GM18951 (cell line): ENCODE data around the gene STAG3.

Source experiments
- POLR2A ChIP-seq: IDR thresholded peaks from 4 replicates; pipeline ENCODE4 v1.6.1; 2011; ENCODE audit warnings: mild to moderate bottlenecking; ENCODE audit not compliant: insufficient read length, insufficient read depth; ENCODE audit errors: extremely low read depth
- in situ Hi-C: fragments of 300-500 bp; cut with MboI; formaldehyde crosslinking; loops from one replicate; pipeline ENCODE4 v1.12.0; 2022; ENCODE audit warnings: low sequenced_read_pairs, mixed read lengths, inconsistent platforms; ENCODE audit not compliant: unreplicated experiment

STAG3 gene

DNA sequence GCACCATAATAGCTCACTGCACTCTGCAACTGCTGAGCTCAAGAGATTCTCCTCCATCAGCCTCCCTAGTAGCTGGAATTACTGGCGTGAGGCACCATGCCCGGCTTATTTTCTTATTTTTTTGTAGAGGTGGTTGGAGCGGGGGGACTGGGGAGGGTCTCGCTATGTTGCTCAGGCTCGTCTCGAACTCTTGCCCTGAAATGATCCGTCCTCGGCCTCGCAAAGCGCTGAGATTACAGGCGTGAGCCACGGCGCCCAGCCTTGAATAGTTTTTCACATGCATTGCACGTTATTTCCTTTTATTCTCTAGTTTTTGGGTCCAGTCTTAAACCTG is 29.5 kb upstream of the STAG3 start:
- no peak for TF ChIP-seq POLR2A
- in situ Hi-C loops = loop anchor here (10.0 kb wide), 1 partner anchor 67 kb away; the partner anchor contains the start of gene PVRIG

DNA sequence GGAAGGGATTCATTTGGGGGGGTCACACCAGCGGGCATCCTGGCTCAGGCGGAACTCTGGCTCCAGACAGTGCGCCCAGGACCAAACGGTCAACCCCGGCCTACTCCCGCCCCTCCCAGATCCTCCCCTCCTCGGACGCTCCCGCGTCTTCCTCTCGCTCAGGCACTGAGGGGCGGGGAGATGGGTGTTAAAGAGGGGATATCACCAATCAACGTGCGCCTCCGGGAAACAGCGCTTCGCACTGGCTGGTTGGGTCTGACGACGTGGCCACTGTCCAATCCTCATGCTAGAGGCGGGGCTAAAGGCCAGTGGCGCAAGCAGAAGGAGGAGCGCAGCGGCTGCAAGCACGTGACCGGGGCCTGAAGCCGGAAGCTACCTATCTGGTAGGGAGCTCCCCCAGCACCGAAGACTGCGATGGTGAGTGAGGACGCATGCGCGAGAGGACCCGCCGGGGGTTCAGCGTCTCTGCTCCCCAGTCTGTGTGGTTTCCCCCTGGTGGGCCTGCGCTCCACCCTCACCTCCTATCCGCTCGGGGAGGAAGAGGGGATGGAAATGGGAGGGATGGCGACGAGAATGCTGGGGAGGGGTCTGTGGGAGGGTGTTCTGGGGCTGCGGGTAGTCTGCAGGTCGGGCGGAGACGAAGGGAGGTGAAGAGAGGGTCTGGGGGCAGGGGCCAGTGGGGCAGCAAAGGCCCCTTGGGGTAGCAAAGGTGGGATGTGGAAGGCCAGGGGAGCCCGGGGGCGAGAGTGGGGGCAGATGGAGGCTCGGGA is 29.0 kb upstream of the STAG3 start, which contains the start of gene LAMTOR4:
Gene LAMTOR4 (plus strand): TSS at position 360 of the 770 bp plus-strand sequence. CDS start 55 bp downstream, at position 415.
- in situ Hi-C loops = loop anchor here (10.0 kb wide), 1 partner anchor 66 kb away; the partner anchor contains the start of gene PVRIG
- peak; percentile 86 for TF ChIP-seq POLR2A

DNA sequence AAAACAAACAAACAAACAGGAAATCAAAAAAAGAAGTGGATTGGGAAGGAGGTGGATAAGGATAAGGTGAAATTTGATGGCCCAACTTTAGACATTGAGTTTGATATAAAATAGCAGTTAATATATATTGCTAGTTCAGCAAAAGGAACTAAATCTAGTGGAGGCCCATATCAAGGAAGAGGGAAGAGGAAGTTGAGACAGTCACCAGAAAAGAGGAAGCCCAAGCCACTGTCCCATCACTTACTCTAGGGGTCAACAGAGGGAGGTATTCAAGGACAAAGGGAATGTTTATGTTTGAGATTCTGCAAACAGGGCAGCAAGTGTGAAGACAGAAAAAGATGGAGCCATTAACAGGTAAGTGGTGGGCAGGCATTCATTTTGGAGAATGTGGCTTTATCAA is 25.3 kb upstream of the STAG3 start:
- in situ Hi-C loops = no loop called here

DNA sequence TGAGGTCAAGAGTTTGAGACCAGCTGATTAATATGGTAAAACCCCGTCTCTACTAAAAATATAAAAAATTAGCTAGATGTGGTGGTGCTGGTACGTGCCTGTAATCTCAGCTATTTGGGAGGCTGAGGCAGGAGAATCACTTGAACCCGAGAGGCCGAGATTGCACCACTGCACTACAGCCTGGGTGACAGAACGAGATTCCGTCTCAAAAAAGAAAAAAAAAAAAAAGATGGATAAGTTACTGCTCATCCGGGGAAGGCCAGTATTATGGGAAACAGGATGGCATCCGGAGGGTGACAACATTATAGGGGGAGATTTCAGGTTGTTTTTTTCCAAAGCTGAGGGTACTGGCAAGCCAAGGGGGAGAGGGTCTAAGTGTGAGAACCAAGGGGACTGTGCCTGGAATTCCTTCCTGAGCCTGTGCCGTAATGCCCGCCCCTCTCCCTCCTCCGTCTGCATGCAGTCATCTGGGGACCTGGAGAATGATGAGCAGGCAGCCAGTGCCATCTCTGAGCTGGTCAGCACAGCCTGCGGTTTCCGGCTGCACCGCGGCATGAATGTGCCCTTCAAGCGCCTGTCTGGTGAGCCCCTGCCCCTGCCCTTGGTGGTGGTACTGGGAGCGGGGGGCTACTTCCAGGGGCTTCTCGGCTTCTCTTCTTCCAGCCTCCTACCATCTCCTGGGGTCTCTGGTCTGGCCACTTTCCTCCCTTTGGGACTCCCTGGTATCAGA is 24.6 kb upstream of the STAG3 start:
- no peak for TF ChIP-seq POLR2A

More for the DNA sequence above, 25.3 kb upstream of the STAG3 start:
- TF ChIP-seq POLR2A = no peak

DNA sequence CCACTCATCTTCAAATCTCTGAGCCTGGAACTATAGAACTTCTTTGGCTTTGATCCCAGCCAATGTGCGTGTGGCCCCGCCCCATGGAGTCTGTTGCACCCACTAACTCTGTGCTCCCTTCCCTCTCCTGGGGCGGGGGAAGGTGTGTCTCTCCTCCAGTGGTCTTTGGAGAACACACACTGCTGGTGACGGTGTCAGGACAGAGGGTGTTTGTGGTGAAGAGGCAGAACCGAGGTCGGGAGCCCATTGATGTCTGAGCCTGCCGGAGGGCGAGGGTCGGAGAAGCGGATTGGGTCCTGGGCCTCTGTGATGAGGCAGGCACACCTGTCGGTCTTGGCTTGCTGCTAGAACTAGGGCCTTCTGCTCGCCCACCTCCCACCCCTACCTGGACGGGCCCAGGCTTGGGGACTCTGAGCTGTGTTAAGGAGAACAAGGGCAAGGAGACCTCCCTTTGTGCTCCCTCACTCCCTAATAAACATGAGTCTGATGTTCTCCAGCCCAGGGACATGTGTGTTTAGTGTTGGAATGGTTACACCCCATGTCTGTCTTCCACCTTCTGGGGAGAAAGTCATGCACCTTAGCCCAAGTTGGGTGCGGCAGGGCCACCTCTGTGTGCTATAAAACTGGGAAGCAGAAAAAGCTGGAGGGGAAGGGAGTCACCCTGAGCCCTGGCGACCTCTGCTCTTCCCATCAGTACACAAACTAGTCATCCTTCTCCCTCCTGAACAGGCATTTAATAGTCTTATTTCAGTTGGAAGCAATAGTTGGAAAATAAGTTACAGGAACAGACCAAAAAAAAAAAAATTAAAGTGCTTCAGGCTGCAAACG is 23.8 kb upstream of the STAG3 start:
- TF ChIP-seq POLR2A = no peak

More for the DNA sequence above, 24.6 kb upstream of the STAG3 start:
- in situ Hi-C loops = no loop called here

DNA sequence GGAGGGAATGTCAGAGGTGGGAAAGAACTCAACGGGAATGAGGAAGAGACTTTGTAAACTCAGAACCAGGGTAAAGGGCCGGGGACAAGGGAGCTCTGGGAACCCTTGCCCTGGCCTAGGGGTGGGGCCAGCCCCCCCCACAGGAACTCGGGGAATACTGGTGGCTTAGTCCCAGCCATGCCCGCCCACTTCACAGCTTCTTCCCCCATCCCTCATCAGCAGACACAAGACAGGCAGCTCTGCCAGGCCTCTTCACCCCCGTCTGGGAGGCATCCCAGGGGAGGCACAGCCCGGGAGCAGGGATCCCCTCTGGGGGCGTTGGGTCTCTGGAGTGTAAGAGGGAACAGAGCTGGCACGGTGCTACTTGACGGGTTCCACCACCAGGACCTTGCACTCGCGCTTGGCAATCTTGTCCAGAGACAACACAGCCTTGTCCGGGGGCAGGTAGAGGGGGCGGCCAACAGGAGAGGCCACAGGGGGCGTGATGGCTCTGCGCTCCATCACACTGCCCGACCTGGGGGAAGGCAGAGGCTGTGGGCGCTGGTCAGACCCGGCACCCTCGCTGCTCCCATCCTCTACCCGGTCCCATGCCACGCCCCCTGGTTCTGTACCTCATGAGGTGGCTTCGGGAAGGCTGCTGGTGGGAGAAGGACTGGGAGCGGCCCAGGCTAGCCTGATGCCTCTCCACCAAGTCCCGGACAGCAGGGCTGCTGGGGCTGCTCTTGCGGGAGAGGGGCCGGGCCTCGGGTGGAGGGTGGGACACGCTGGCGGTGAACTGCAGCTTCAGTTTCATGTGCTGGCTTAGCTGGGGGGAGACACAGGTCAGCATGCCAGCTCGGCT is 22.8 kb upstream of the STAG3 start:
- in situ Hi-C loops = no loop called here
- no peak for TF ChIP-seq POLR2A

More for the DNA sequence above, 23.8 kb upstream of the STAG3 start:
- in situ Hi-C loops = no loop called here

DNA sequence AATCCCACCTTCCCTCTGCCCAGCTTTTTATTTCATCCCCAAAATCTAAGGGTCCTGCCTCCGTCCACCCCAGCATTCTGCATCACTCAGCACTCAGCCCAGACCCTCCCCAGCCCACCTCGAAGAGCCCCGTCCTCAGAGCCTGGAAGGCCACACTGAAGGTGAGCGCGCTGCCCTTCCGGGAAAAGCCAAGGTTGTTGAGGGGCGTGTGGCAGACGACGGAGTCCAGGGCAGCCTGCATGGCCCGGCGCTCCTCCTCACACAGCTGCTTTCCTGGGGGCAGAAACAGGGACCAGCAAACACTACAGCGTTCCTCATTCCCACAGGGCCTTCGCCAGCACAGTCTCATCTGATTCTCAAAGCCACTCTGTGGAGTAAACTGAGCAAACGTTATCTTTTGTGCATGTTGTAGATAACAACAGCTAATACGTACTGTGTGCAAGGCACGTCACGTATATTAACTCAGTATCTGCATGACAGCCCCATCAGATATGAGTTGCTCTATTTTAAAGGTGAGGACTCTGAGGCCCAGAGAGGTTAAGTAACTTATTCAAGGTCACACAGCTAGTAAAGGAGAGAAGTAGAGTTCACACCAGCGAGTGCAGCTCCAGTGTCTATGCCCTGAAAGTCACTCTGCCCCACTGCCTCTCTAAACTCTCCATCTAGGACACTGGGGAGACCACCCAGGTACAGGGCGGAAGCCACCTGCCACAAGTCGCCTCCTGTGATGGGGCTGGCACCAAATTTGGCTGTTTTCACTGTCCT is 22.0 kb upstream of the STAG3 start:
- in situ Hi-C loops = no loop called here

DNA sequence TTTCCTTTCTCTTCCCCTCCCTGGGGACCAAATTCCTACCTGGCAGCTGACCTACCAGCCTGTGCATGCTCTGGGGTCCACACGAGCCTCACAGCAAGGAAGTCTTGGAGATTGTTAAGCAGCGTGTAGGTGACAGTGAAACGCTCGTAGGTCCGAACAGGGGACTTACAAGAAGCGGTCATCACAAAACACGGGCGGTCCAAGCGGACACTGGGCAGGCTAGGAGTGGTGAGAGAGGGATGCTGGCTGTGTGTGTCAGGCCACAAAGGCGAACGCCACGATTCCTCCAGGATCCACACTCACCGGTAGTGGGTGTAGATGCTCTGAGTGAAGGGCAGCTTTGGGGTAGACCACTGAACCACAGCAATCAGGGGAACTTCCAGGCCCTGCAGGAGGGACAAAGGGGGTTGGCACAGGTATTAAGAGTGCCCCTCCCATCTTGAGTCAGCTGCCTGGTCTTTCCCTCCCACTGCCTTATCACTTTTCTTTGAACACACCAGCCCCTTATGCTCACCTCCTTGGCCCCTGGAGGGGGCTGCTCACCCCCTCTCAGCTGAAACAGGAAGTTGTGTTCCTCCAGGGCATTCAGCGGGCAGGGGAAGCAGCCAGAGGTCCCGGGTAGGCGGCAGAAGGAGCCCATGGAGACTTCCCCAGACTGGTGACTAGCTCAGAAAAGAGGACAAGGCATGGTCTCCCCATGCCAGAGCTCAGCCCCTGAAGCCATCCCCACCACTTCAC is 21.2 kb upstream of the STAG3 start:
- TF ChIP-seq POLR2A = no peak
- in situ Hi-C loops = no loop called here

More for the DNA sequence above, 22.0 kb upstream of the STAG3 start:
- peak; percentile 0 for TF ChIP-seq POLR2A

DNA sequence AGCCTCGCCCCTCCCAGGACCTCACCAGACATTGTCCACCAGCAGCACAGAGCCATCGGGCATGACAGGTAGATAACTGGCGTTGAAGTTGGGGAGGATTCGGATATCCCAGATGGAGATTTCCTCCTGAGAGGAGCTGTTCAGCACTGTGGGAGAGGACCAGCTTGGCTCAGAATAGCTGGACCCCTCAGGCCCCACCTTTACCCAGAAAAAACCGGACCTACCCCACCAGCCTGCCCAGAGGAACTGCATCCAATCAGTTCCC is 20.7 kb upstream of the STAG3 start:
- in situ Hi-C loops = no loop called here

DNA sequence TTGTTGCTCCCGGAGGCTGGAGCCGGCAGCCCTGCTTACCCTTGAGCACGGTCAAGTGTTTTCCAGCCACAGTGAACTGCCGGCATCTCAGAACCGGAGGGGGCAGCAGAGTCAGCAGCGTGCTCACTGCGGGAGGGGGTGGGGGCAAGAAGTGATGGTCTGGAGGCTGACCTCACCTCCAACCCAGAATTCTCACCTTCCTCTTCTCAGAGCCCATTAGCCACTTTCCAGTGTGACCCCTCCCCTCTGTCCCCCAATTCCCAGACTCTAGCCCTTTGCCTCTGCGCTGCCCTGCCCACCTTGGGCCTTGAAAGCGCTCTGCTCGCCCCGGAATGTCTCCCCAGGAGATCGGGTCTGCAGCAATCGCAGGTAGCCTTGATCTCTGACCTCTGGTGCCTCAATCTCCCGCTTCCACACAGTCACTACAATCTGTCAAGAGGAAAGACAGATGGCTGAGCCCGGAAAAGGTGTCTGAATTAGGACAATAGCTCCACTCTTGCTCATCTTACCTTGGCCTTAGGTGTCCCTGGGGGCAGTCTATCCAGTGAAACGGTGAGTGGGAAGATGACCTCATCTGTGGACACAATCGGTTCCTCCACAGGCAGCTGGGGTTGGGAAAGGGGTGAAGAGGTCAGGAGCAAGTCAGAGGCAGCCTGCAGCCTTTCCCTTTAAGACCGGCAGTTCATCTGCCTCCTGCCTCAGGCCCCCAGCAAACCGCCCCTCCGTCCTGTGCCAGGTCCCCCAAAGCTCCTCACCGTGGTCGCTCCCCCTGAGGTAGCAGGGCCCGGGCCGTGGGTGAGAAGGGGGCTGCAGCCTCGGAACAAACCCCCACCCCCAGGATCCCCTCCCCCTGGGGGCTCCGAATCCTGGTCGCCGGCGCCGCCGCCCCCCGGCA is 20.1 kb upstream of the STAG3 start:
- in situ Hi-C loops = no loop called here
- no peak for TF ChIP-seq POLR2A

More for the DNA sequence above, 20.7 kb upstream of the STAG3 start:
- TF ChIP-seq POLR2A = no peak
